ENCODE results near the gene RAD51C. TPM values are rescaled to one million over a fixed set of nuclear protein-coding genes. Genes with fewer than 3 reads are reported as not detected.

Gene RAD51C
- total RNA-seq, 1 donor = 17.4 TPM

DNA sequence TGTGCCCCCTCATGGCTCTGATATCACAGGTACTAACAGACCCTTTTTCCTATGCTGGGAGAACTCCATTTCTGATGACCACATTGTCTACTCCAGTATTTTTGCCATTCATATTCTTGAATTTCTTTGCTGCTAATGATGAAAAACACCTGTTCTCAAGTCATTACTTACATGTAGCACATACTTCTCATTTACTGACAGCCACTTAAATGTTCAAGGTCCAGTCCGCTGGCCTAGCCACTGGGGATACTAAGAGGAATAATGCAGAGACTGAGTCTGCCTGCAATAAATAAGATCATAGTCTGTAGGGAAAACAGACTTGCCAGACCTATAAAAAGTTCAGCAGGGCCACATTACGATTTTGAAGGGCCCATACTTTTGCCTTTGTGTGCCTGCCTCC is 28.1 kb upstream of the RAD51C start:
- TF ChIP-seq, protein P1, sequence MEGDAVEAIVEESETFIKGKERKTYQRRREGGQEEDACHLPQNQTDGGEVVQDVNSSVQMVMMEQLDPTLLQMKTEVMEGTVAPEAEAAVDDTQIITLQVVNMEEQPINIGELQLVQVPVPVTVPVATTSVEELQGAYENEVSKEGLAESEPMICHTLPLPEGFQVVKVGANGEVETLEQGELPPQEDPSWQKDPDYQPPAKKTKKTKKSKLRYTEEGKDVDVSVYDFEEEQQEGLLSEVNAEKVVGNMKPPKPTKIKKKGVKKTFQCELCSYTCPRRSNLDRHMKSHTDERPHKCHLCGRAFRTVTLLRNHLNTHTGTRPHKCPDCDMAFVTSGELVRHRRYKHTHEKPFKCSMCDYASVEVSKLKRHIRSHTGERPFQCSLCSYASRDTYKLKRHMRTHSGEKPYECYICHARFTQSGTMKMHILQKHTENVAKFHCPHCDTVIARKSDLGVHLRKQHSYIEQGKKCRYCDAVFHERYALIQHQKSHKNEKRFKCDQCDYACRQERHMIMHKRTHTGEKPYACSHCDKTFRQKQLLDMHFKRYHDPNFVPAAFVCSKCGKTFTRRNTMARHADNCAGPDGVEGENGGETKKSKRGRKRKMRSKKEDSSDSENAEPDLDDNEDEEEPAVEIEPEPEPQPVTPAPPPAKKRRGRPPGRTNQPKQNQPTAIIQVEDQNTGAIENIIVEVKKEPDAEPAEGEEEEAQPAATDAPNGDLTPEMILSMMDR (IDR thresholded peaks at IDR 0.05; ENCODE audit: extremely low read depth, low read depth, low read length) = no peak
- Histone ChIP-seq H3K9me3 (ENCODE audit: low read depth, low read length) (no peaks in the 10 kb centered on the region), H4K20me1 (ENCODE audit: insufficient read depth, low read length) (no peaks in the 10 kb centered on the region), H3K27me3 (ENCODE audit: insufficient read depth, low read length) (no peaks in the 10 kb centered on the region), H3K36me3 (ENCODE audit: insufficient read depth, low read length) (no peaks in the 10 kb centered on the region), H3K4me3 (ENCODE audit: insufficient read depth, low read length) (no peak overlapping the region), H3K4me1 (ENCODE audit: insufficient read depth, low read length) (peaks cover 18% of the 10 kb centered on the region), H3K79me2 (ENCODE audit: insufficient read depth, low read length) (no peaks in the 10 kb centered on the region), H3K4me2 (ENCODE audit: insufficient read depth, low read length) (no peak overlapping the region), H3K27ac (ENCODE audit: low read depth, low read length) (no peak overlapping the region), H2AFZ (ENCODE audit: low read length) (no peak overlapping the region)
- DNase-seq (ENCODE audit: insufficient read length, low spot score, missing footprints) = no peak

DNA sequence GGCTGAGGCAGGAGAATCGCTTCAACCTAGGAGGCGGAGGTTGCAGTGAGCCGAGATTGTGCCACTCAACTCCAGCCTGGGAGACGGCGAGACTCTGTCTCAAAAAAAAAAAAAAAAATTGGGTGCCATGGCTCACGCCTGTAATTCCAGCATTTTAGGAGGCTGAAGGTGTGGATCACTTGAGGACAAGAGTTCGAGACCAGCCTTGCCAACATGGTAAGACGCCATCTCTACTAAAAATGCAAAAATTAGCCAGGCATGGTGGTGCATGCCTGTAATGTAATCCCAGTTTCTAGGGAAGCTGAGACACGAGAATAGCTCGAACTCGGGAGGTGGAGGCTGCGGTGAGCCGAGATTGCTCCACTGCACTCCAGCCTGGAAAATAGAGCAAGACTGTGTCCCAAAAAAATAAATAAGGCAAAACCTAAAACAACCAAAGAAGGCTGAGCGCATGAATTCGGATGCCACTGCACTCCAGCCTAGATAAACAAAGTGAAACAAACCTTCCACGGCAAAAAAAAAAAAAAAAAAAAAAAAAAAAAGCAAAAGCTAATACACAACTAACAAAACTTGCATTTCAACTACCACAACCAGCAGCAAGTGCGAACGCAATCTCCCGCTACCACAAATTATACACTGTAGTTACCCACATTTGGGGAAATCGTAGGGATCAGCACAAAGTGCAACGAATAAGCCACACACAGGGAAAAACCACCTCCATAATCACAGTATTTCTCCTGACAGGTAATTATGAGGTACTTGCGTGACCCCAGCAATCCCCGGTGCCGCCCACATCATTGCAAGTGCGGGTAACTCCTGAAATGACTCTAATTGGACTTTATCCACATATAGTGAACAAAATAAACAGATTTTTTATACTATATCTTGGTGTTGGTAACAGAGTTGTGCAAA is 26.2 kb upstream of the RAD51C start:
- TF ChIP-seq, protein P1 (IDR thresholded peaks at IDR 0.05; ENCODE audit: extremely low read depth, low read depth, low read length) = no peak
- Histone ChIP-seq H3K4me1 (ENCODE audit: insufficient read depth, low read length) (peaks cover 18% of the 10 kb centered on the region), H3K4me2 (ENCODE audit: insufficient read depth, low read length) (peak overlapping the region; percentile 88), H4K20me1 (ENCODE audit: insufficient read depth, low read length) (no peaks in the 10 kb centered on the region), H3K9me3 (ENCODE audit: low read depth, low read length) (no peaks in the 10 kb centered on the region), H3K27me3 (ENCODE audit: insufficient read depth, low read length) (no peaks in the 10 kb centered on the region), H3K36me3 (ENCODE audit: insufficient read depth, low read length) (no peaks in the 10 kb centered on the region), H3K4me3 (ENCODE audit: insufficient read depth, low read length) (peak overlapping the region; percentile 64), H2AFZ (ENCODE audit: low read length) (peak overlapping the region; percentile 73), H3K27ac (ENCODE audit: low read depth, low read length) (peak overlapping the region; percentile 40), H3K79me2 (ENCODE audit: insufficient read depth, low read length) (no peaks in the 10 kb centered on the region)
- no peak for DNase-seq (ENCODE audit: insufficient read length, low spot score, missing footprints)

DNA sequence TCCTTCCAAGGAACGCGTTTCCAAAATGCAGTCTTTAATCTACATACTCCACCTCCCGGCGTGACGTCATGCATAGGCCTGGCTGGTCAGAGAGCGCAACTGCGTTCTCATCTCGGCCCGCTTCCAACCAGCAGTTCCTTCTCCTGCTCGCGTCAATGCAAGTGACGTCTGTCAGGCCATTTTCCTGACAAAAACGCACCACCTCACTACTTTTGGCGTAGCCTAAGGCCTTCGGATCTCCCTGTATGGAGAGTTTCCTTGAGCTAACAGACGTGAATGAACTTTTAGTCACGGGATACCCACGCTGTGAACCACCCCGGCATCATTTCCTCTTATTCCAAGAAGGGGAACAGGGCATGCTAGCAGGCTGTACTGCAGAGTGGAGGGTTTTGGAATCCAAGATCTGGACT is 25.5 kb upstream of the RAD51C start:
- Histone ChIP-seq H3K4me1 (ENCODE audit: insufficient read depth, low read length) (peaks cover 18% of the 10 kb centered on the region), H3K27me3 (ENCODE audit: insufficient read depth, low read length) (no peaks in the 10 kb centered on the region), H3K79me2 (ENCODE audit: insufficient read depth, low read length) (no peaks in the 10 kb centered on the region), H2AFZ (ENCODE audit: low read length) (peak overlapping the region; percentile 58), H3K4me2 (ENCODE audit: insufficient read depth, low read length) (peak overlapping the region; percentile 88), H4K20me1 (ENCODE audit: insufficient read depth, low read length) (no peaks in the 10 kb centered on the region), H3K9me3 (ENCODE audit: low read depth, low read length) (no peaks in the 10 kb centered on the region), H3K4me3 (ENCODE audit: insufficient read depth, low read length) (peak overlapping the region; percentile 64), H3K36me3 (ENCODE audit: insufficient read depth, low read length) (no peaks in the 10 kb centered on the region), H3K27ac (ENCODE audit: low read depth, low read length) (peak overlapping the region; percentile 44)
- no peak for DNase-seq (ENCODE audit: insufficient read length, low spot score, missing footprints)
- TF ChIP-seq, protein P1 (IDR thresholded peaks at IDR 0.05; ENCODE audit: extremely low read depth, low read depth, low read length) = no peak

DNA sequence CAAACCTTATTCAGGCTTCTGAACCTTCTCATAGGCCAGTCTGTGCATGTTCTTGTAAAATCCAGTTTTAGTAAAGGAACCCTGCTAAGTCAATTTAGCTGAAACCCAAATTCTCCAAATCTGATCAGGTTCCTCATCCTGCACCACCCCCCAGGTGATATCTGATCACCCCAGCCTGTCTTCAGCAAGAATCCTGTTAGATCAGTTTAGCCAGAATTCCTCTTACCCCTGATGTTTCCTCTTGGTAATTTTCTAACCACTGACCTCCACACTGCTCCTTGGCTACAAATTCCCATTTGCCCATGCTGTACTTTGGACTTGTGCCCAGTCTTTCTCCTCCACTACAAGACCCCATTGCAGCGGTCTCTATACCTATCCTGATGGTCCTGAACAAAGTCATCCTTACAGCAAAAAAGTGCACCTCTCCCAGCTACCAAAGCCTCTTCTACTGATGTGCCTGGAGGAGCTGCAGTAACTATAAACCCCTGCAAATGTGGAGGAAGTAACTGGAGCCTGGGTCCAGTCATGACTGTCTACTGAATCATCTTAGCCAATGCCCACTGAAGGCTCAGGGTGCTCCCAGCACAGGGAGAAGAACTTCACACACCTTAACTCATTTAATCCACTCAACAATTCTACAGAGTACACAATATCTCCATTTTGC is 24.3 kb upstream of the RAD51C start:
- Histone ChIP-seq H2AFZ (ENCODE audit: low read length) (no peak overlapping the region), H3K36me3 (ENCODE audit: insufficient read depth, low read length) (no peaks in the 10 kb centered on the region), H4K20me1 (ENCODE audit: insufficient read depth, low read length) (no peaks in the 10 kb centered on the region), H3K4me2 (ENCODE audit: insufficient read depth, low read length) (no peak overlapping the region), H3K27me3 (ENCODE audit: insufficient read depth, low read length) (no peaks in the 10 kb centered on the region), H3K4me1 (ENCODE audit: insufficient read depth, low read length) (peaks cover 18% of the 10 kb centered on the region), H3K9me3 (ENCODE audit: low read depth, low read length) (no peaks in the 10 kb centered on the region), H3K79me2 (ENCODE audit: insufficient read depth, low read length) (no peaks in the 10 kb centered on the region), H3K27ac (ENCODE audit: low read depth, low read length) (no peak overlapping the region), H3K4me3 (ENCODE audit: insufficient read depth, low read length) (no peak overlapping the region)
- TF ChIP-seq, protein P1 (IDR thresholded peaks at IDR 0.05; ENCODE audit: extremely low read depth, low read depth, low read length) = no peak
- DNase-seq (ENCODE audit: insufficient read length, low spot score, missing footprints) = no peak
